ENCODE results near the gene C19orf12.

The C19orf12 gene

DNA sequence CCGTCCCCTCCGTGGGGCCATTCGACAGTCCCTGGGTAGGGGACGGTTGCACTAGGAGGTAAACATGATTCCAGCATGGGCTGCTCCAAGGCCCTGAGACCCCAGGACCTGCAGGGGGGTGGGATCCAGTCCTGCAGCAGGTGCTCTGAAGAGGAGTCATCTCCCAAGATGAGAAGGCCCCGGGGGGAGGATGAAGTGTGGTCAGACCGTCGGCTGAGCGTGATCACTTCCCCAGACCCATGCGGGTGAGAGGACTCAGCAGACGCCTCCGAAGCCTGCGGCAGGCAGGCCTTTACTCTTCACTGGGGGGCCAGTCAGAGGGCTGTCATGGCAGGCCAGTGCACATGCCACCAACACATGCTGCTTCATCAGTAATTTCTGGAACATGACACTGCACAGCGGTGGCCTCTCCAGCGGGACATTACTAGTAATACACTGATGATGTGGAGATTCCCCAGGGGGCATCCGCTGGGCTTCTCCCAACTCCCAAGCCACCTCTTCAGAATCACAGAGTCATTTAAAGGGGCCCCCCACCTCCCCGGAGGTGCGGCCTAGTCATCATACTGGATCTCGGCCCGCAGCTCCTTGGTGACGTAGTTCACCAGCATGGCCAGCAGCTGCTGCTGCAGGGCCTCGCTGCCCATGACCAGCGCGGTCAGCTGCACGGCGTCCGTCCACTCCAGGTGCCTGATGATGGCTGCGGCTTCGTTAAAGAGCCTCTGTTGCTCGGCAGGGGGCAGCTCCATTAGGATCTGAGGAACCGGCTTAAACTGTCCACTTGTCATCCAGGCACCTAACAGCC lies 12.7 kb downstream of the C19orf12 start:
- Histone ChIP-seq H3K4ac (ENCODE audit: low read length) (peak overlapping the region; percentile 23), H4K8ac (ENCODE audit: low read depth, low read length) (no peak overlapping the region), H3K23ac (ENCODE audit: low read depth, low read length, poor library complexity) (no peak overlapping the region), H2BK15ac (ENCODE audit: low read length) (no peak overlapping the region), H2BK120ac (ENCODE audit: low read depth, low read length) (no peak overlapping the region), H3K4me1 (ENCODE audit: control insufficient read depth in 2 of 2, insufficient read depth in 1 of 2, low read depth in 1 of 2, low read length in 2 of 2) (no peaks in the 10 kb centered on the region), H3K36me3 (replicated peaks in 1 of 2; ENCODE audit: control insufficient read depth in 2 of 2, insufficient read depth in 2 of 2, low read length in 2 of 2) (peaks cover 15 to 39% of the 10 kb centered on the region in 2 donors), H4K91ac (ENCODE audit: low read depth, low read length, poor library complexity) (no peak overlapping the region), H2AK5ac (ENCODE audit: low read depth, low read length) (no peak overlapping the region), H3K27ac (replicated peaks; ENCODE audit: low read length) (no peak overlapping the region), H2BK5ac (ENCODE audit: low read length) (no peak overlapping the region), H2BK12ac (ENCODE audit: low read length) (no peak overlapping the region), H3K9me3 (replicated peaks in 1 of 2; ENCODE audit: control insufficient read depth in 2 of 2, insufficient read depth in 1 of 2, low read depth in 1 of 2, low read length in 2 of 2) (no peaks in the 10 kb centered on the region), H3K9ac (ENCODE audit: low read depth, low read length, poor library complexity) (no peak overlapping the region), H3K4me3 (ENCODE audit: low read length in 2 of 2) (no peak overlapping the region), H3K14ac (ENCODE audit: low read length) (no peak overlapping the region), H2AFZ (ENCODE audit: low read length) (no peak overlapping the region), H3K27me3 (ENCODE audit: control insufficient read depth in 3 of 3, insufficient read depth in 3 of 3, low read depth in 1 of 3, low read length in 3 of 3) (no peaks in the 10 kb centered on the region), H3K79me1 (ENCODE audit: low read depth, low read length) (peaks cover 2% of the 10 kb centered on the region), H3K18ac (ENCODE audit: low read length) (no peak overlapping the region), H3K4me2 (ENCODE audit: insufficient read depth, low read length, poor library complexity, severe bottlenecking) (no peak overlapping the region)
- no peak for DNase-seq (ENCODE audit: low spot score)
- no CpG with 5 or more reads among the region's 30 CpGs for WGBS, 2 donors (ENCODE audit: extremely low coverage in 2 of 2, insufficient read length in 2 of 2, insufficient replicate concordance in 1 of 2)

DNA sequence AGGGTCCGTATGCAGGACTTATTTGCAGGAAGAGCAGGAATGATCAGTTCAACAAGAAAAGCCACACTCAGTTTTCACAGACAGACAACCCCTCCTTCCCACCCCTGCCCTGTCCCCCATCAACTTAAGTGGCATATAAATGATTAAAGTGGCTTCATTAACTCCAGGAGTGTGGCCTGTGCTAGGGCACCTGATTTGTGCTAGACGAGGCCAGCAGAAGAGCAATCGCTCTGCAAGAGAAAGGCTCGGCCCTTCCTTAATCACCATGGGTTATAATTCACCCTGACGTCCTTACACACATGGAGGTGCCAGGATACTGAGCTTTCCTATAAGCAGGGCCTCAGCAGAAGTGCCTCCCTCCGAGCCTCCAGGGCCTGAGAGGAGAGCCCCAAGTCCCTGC lies 14.6 kb downstream of the C19orf12 start:
- peaks cover 10 to 22% of the 10 kb centered on the region in 2 donors for H3K36me3 ChIP-seq (replicated peaks in 1 of 2; ENCODE audit: control insufficient read depth in 2 of 2, insufficient read depth in 2 of 2, low read length in 2 of 2)
- no peak overlapping the region for H3K18ac ChIP-seq (ENCODE audit: low read length)
- H3K4me2 ChIP-seq (ENCODE audit: insufficient read depth, low read length, poor library complexity, severe bottlenecking) = no peak overlapping the region
- no peak overlapping the region for H3K23ac ChIP-seq (ENCODE audit: low read depth, low read length, poor library complexity)
- H3K14ac ChIP-seq (ENCODE audit: low read length) = no peak overlapping the region
- DNase-seq (ENCODE audit: low spot score) = no peak
- H3K27me3 ChIP-seq (ENCODE audit: control insufficient read depth in 3 of 3, insufficient read depth in 3 of 3, low read depth in 1 of 3, low read length in 3 of 3) = no peaks in the 10 kb centered on the region
- H3K79me1 ChIP-seq (ENCODE audit: low read depth, low read length) = no peaks in the 10 kb centered on the region
- WGBS, 2 donors (ENCODE audit: extremely low coverage in 2 of 2, insufficient read length in 2 of 2, insufficient replicate concordance in 1 of 2) = no CpG with 5 or more reads among the region's 6 CpGs
- H2AFZ ChIP-seq (ENCODE audit: low read length) = no peak overlapping the region
- no peak overlapping the region for H4K8ac ChIP-seq (ENCODE audit: low read depth, low read length)
- H2AK5ac ChIP-seq (ENCODE audit: low read depth, low read length) = no peak overlapping the region
- H2BK120ac ChIP-seq (ENCODE audit: low read depth, low read length) = no peak overlapping the region
- H4K91ac ChIP-seq (ENCODE audit: low read depth, low read length, poor library complexity) = no peak overlapping the region
- no peak overlapping the region for H3K27ac ChIP-seq (replicated peaks; ENCODE audit: low read length)
- no peak overlapping the region for H2BK12ac ChIP-seq (ENCODE audit: low read length)
- H3K4me3 ChIP-seq (ENCODE audit: low read length in 2 of 2) = no peak overlapping the region
- H2BK5ac ChIP-seq (ENCODE audit: low read length) = no peak overlapping the region
- H3K4me1 ChIP-seq (ENCODE audit: control insufficient read depth in 2 of 2, insufficient read depth in 1 of 2, low read depth in 1 of 2, low read length in 2 of 2) = no peaks in the 10 kb centered on the region
- no peak overlapping the region for H2BK15ac ChIP-seq (ENCODE audit: low read length)
- H3K9me3 ChIP-seq (replicated peaks in 1 of 2; ENCODE audit: control insufficient read depth in 2 of 2, insufficient read depth in 1 of 2, low read depth in 1 of 2, low read length in 2 of 2) = no peaks in the 10 kb centered on the region
- H3K4ac ChIP-seq (ENCODE audit: low read length) = no peak overlapping the region
- no peak overlapping the region for H3K9ac ChIP-seq (ENCODE audit: low read depth, low read length, poor library complexity)

DNA sequence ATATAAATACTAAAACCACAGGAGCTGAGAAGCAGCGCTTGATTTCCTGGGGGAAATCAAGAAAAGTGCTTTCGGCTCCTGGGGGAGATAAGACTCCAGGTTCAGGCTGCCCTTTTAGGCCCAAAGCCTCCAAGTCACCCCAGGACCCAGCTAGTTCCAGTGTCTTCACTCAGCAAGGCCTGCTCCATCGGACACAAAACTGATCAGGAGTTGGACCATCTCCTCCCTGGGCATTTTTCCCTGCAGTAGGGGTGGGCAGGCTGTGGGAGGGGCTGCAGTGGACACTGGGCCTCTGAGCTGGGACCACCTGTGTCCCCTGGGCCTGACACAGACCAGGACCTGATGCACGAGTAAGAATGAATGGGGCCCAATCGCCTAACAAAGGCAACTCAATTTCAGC lies 15.2 kb downstream of the C19orf12 start:
- Histone ChIP-seq H3K4me2 (ENCODE audit: insufficient read depth, low read length, poor library complexity, severe bottlenecking) (no peak overlapping the region), H3K4me3 (ENCODE audit: low read length in 2 of 2) (no peak overlapping the region), H3K36me3 (replicated peaks in 1 of 2; ENCODE audit: control insufficient read depth in 2 of 2, insufficient read depth in 2 of 2, low read length in 2 of 2) (peaks cover 7 to 17% of the 10 kb centered on the region in 2 donors), H3K27ac (replicated peaks; ENCODE audit: low read length) (no peak overlapping the region), H2BK5ac (ENCODE audit: low read length) (no peak overlapping the region), H3K79me1 (ENCODE audit: low read depth, low read length) (no peaks in the 10 kb centered on the region), H3K14ac (ENCODE audit: low read length) (no peak overlapping the region), H3K9ac (ENCODE audit: low read depth, low read length, poor library complexity) (no peak overlapping the region), H2BK12ac (ENCODE audit: low read length) (no peak overlapping the region), H3K9me3 (replicated peaks in 1 of 2; ENCODE audit: control insufficient read depth in 2 of 2, insufficient read depth in 1 of 2, low read depth in 1 of 2, low read length in 2 of 2) (no peaks in the 10 kb centered on the region), H3K4ac (ENCODE audit: low read length) (no peak overlapping the region), H4K91ac (ENCODE audit: low read depth, low read length, poor library complexity) (no peak overlapping the region), H3K18ac (ENCODE audit: low read length) (no peak overlapping the region), H4K8ac (ENCODE audit: low read depth, low read length) (no peak overlapping the region), H2AFZ (ENCODE audit: low read length) (no peak overlapping the region), H2BK15ac (ENCODE audit: low read length) (no peak overlapping the region), H2BK120ac (ENCODE audit: low read depth, low read length) (no peak overlapping the region), H3K4me1 (ENCODE audit: control insufficient read depth in 2 of 2, insufficient read depth in 1 of 2, low read depth in 1 of 2, low read length in 2 of 2) (no peaks in the 10 kb centered on the region), H3K27me3 (ENCODE audit: control insufficient read depth in 3 of 3, insufficient read depth in 3 of 3, low read depth in 1 of 3, low read length in 3 of 3) (no peaks in the 10 kb centered on the region), H3K23ac (ENCODE audit: low read depth, low read length, poor library complexity) (no peak overlapping the region), H2AK5ac (ENCODE audit: low read depth, low read length) (no peak overlapping the region)
- no peak for DNase-seq (ENCODE audit: low spot score)
- WGBS, 2 donors (ENCODE audit: extremely low coverage in 2 of 2, insufficient read length in 2 of 2, insufficient replicate concordance in 1 of 2) = no CpG with 5 or more reads among the region's 5 CpGs

DNA sequence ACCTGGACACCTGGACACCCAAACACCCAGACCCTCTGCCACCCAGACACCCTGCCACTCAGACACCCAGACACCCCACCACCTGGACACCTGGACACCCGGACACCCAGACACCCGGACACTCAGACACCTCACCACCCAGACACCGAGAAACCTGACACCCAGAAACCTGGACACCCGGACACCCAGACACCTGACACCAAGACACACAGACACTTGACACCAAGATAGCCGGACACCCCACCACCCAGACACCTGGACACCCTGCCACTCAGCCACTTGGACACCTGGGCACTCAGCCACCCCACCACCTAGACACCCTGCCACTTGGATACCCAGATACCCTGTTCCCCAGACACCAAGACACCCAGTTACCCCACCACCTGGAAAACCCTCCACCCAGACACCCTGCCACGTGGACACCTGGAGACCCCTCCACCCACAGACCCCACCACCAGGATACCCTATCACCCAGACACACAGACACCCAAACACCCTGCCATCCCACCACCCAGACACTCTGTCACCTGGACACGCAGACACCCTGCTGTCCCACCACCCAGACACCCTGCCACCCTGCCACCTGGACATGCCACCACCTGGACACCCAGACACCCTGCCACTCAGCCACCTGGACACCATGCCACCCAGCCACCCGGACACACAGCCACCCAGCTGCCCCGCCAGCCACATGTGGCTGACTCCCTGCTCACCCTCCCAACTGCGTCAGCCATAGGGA lies 17.4 kb downstream of the C19orf12 start:
- Histone ChIP-seq H3K4me3 (ENCODE audit: low read length in 2 of 2) (no peak overlapping the region), H3K4me2 (ENCODE audit: insufficient read depth, low read length, poor library complexity, severe bottlenecking) (no peak overlapping the region), H3K36me3 (replicated peaks in 1 of 2; ENCODE audit: control insufficient read depth in 2 of 2, insufficient read depth in 2 of 2, low read length in 2 of 2) (peaks cover 4 to 9% of the 10 kb centered on the region in 2 donors), H2BK5ac (ENCODE audit: low read length) (no peak overlapping the region), H3K14ac (ENCODE audit: low read length) (no peak overlapping the region), H2BK12ac (ENCODE audit: low read length) (no peak overlapping the region), H2AFZ (ENCODE audit: low read length) (no peak overlapping the region), H3K23ac (ENCODE audit: low read depth, low read length, poor library complexity) (no peak overlapping the region), H3K79me1 (ENCODE audit: low read depth, low read length) (no peaks in the 10 kb centered on the region), H3K9ac (ENCODE audit: low read depth, low read length, poor library complexity) (no peak overlapping the region), H3K4me1 (ENCODE audit: control insufficient read depth in 2 of 2, insufficient read depth in 1 of 2, low read depth in 1 of 2, low read length in 2 of 2) (peaks cover 0 to 2% of the 10 kb centered on the region in 2 donors), H4K8ac (ENCODE audit: low read depth, low read length) (no peak overlapping the region), H4K91ac (ENCODE audit: low read depth, low read length, poor library complexity) (no peak overlapping the region), H3K4ac (ENCODE audit: low read length) (no peak overlapping the region), H3K9me3 (replicated peaks in 1 of 2; ENCODE audit: control insufficient read depth in 2 of 2, insufficient read depth in 1 of 2, low read depth in 1 of 2, low read length in 2 of 2) (no peaks in the 10 kb centered on the region), H2BK120ac (ENCODE audit: low read depth, low read length) (no peak overlapping the region), H2AK5ac (ENCODE audit: low read depth, low read length) (peak overlapping the region; percentile 9), H2BK15ac (ENCODE audit: low read length) (no peak overlapping the region), H3K18ac (ENCODE audit: low read length) (peak overlapping the region; percentile 52), H3K27ac (replicated peaks; ENCODE audit: low read length) (no peak overlapping the region), H3K27me3 (ENCODE audit: control insufficient read depth in 3 of 3, insufficient read depth in 3 of 3, low read depth in 1 of 3, low read length in 3 of 3) (no peaks in the 10 kb centered on the region)
- WGBS, 2 donors (ENCODE audit: extremely low coverage in 2 of 2, insufficient read length in 2 of 2, insufficient replicate concordance in 1 of 2) = no CpG with 5 or more reads among the region's 10 CpGs
- DNase-seq (ENCODE audit: low spot score) = no peak

Data from neuronal stem cell (in vitro differentiated cells).